DOHH2 (cell line): ENCODE results near the gene HSF2BP.

ENCODE experiments used
- CTCF ChIP-seq: fragments of 200-600 bp; sonication (generic); IDR thresholded peaks from one replicate; pipeline ENCODE4 v1.5.1; 2014; ENCODE audit warnings: antibody characterized with exemption, mild to moderate bottlenecking, low read depth, low read length; ENCODE audit not compliant: poor library complexity, severe bottlenecking
- EZH2phosphoT487 ChIP-seq: fragments of 200-600 bp; sonication (generic); IDR thresholded peaks from 2 replicates; pipeline ENCODE4 v1.6.1; 2017; ENCODE audit warnings: borderline replicate concordance, mild to moderate bottlenecking, antibody characterized with exemption, low read length, moderate library complexity, mixed read lengths

GRCh38 chr21:43644071-43644470, 15.2 kb downstream of the HSF2BP start:
- TF ChIP-seq CTCF (no peak), EZH2phosphoT487 (no peak)
